HG02763 (cell line): Measurements from ENCODE around the gene FAM50A.
A peak's percentile ranks its signal among the peaks of the same experiment; 100 is the strongest.

ENCODE experiments used
- ATAC-seq: cut with Tn5 transposase; IDR thresholded peaks from one replicate; pipeline ENCODE4 v1.9.1; 2021; ENCODE audit warnings: mild to moderate bottlenecking, moderate library complexity; ENCODE audit not compliant: unreplicated experiment

FAM50A gene

GRCh38 chrX:154412468-154412867 is 31.5 kb upstream of the FAM50A start:
- ATAC-seq = no peak

- no peak for ATAC-seq
These were observed 30.8 kb upstream of the FAM50A start for GRCh38 chrX:154413142-154413541.

GRCh38 chrX:154417157-154417556 is 26.8 kb upstream of the FAM50A start:
- no peak for ATAC-seq

- ATAC-seq = no peak
These were observed 24.8 kb upstream of the FAM50A start for GRCh38 chrX:154419189-154419588.

GRCh38 chrX:154419688-154420401 is 24.1 kb upstream of the FAM50A start:
- no peak for ATAC-seq

GRCh38 chrX:154420402-154420756 is 23.6 kb upstream of the FAM50A start:
- no peak for ATAC-seq

GRCh38 chrX:154426916-154427770 is 16.8 kb upstream of the FAM50A start:
- ATAC-seq = no peak

GRCh38 chrX:154428176-154429171 is 15.5 kb upstream of the FAM50A start, which contains the start of gene ATP6AP1:
ATP6AP1 (plus strand) TSS chrX:154428677; CDS start chrX:154428693, 16 bp downstream.
- peak; percentile 95 for ATAC-seq

- no peak for ATAC-seq
These were observed 14.2 kb upstream of the FAM50A start for GRCh38 chrX:154429711-154430110.

GRCh38 chrX:154430479-154430878 is 13.5 kb upstream of the FAM50A start:
- ATAC-seq = no peak

- ATAC-seq = no peak
These were observed 13.0 kb upstream of the FAM50A start for GRCh38 chrX:154430916-154431315.

- ATAC-seq = no peak
These were observed 12.6 kb upstream of the FAM50A start for GRCh38 chrX:154431341-154431740.

- no peak for ATAC-seq
These were observed 11.7 kb upstream of the FAM50A start for GRCh38 chrX:154432210-154432609.

GRCh38 chrX:154433605-154434004 is 10.3 kb upstream of the FAM50A start:
- ATAC-seq = no peak

GRCh38 chrX:154434394-154435168 is 9.4 kb upstream of the FAM50A start:
- no peak for ATAC-seq

- ATAC-seq = no peak
These were observed 8.7 kb upstream of the FAM50A start for GRCh38 chrX:154435171-154435733.

GRCh38 chrX:154436374-154436982 is 7.5 kb upstream of the FAM50A start:
- no peak for ATAC-seq

GRCh38 chrX:154436983-154437752 is 6.8 kb upstream of the FAM50A start, which contains the start of gene GDI1:
GDI1 (plus strand) TSS chrX:154437154; CDS start chrX:154437255, 101 bp downstream.
- no peak for ATAC-seq
